HG02970 (cell line): ENCODE data around the gene MUSTN1.

Experiments used
- ATAC-seq: cut with Tn5 transposase; IDR thresholded peaks from one replicate; pipeline ENCODE4 v1.9.1; 2021; ENCODE audit warnings: mild to moderate bottlenecking, moderate library complexity, moderate number of reproducible peaks; ENCODE audit not compliant: unreplicated experiment, low FRiP score

The MUSTN1 gene

GRCh38 chr3:52854013-52854412 is 19.2 kb upstream of the MUSTN1 start:
- no peak for ATAC-seq

GRCh38 chr3:52852419-52852818 is 17.6 kb upstream of the MUSTN1 start:
- no peak for ATAC-seq

GRCh38 chr3:52851348-52851747 is 16.5 kb upstream of the MUSTN1 start:
- no peak for ATAC-seq

GRCh38 chr3:52849656-52850055 is 14.8 kb upstream of the MUSTN1 start:
- no peak for ATAC-seq

GRCh38 chr3:52848617-52849016 is 13.8 kb upstream of the MUSTN1 start:
- ATAC-seq, result no peak

GRCh38 chr3:52847726-52848125 is 12.9 kb upstream of the MUSTN1 start:
- ATAC-seq, result no peak

- no peak for ATAC-seq
These were observed 12.4 kb upstream of the MUSTN1 start for GRCh38 chr3:52847241-52847640.

- ATAC-seq, result no peak
These were observed 11.7 kb upstream of the MUSTN1 start for GRCh38 chr3:52846432-52846965.

- no peak for ATAC-seq
These were observed 11.0 kb upstream of the MUSTN1 start for GRCh38 chr3:52845691-52846431.

GRCh38 chr3:52845157-52845556 is 10.3 kb upstream of the MUSTN1 start:
- ATAC-seq, result no peak

- ATAC-seq, result no peak
These were observed 9.6 kb upstream of the MUSTN1 start for GRCh38 chr3:52844290-52844975.

GRCh38 chr3:52843881-52844280 is 9.1 kb upstream of the MUSTN1 start:
- no peak for ATAC-seq

- no peak for ATAC-seq
These were observed 8.5 kb upstream of the MUSTN1 start for GRCh38 chr3:52843108-52843865.

GRCh38 chr3:52842424-52842823 is 7.6 kb upstream of the MUSTN1 start:
- ATAC-seq, result no peak

- ATAC-seq, result no peak
These were observed 7.1 kb upstream of the MUSTN1 start for GRCh38 chr3:52841981-52842340.

- no peak for ATAC-seq
These were observed 6.6 kb upstream of the MUSTN1 start for GRCh38 chr3:52841211-52841980.

GRCh38 chr3:52839892-52840545 is 5.2 kb upstream of the MUSTN1 start:
- no peak for ATAC-seq

- ATAC-seq, result no peak
These were observed 4.4 kb upstream of the MUSTN1 start for GRCh38 chr3:52839268-52839575.

- ATAC-seq, result no peak
These were observed 3.9 kb upstream of the MUSTN1 start for GRCh38 chr3:52838561-52839267.

- no peak for ATAC-seq
These were observed 2.2 kb upstream of the MUSTN1 start for GRCh38 chr3:52836986-52837385.
